ENCODE data around the gene ARSG.
"Not testable (repeated sequence)": the region's sequence is repeated elsewhere in the genome, so short reads cannot be mapped to it uniquely, and the experiment has no call there.

The ARSG gene

DNA sequence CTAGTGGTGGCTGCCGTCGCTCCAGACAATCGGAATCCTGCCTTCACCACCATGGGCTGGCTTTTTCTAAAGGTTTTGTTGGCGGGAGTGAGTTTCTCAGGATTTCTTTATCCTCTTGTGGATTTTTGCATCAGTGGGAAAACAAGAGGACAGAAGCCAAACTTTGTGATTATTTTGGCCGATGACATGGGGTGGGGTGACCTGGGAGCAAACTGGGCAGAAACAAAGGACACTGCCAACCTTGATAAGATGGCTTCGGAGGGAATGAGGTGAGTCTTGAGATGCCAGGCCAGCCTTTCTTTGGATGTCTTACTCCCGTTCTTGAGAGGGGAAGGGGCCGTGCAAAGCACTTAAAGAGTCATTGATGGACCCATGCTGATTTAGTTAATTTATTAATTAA lies 16.1 kb downstream of the ARSG start:
- no peak for DNase-seq

DNA sequence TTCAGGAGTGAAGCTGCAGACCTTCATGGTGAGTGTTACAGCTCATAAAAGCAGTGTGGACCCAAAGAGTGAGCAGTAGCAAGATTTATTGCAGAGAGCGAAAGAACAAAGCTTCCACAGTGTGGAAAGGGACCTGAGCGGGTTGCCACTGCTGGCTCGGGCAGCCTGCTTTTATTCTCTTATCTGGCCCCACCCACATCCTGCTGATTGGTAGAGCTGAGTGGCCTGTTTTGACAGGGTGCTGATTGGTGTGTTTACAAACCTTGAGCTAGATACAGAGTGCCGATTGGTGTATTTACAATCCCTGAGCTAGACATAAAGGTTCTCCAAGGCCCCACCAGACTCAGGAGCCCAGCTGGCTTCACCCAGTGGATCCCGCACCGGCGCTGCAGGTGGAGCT lies 17.2 kb downstream of the ARSG start:
- not testable (repeated sequence) for DNase-seq

DNA sequence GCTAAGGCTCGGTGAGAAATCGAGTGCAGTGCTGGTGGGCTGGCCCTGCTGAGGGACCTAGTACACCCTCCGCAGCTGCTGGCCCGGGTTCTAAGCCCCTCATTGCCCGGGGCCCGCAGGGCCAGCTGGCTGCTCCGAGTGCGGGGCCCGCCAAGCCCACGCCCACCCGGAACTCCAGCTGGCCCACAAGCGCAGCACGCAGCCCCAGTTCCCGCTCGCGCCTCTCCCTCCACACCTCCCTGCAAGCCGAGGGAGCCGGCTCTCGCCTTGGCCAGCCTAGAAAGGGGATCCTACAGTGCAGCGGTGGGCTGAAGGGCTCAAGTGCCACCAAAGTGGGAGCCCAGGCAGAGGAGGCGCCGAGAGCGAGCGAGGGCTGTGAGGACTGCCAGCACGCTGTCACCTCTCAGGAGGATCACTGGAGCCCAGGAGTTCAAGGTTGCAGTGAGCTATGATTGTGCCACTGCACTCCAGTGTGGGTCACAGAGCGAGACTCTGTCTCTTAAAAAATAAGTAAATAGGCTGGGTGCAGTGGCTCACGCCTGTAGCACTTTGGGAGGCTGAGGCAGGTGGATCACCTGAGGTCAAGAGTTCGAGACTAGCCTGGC lies 17.9 kb downstream of the ARSG start:
- not testable (repeated sequence) for DNase-seq

DNA sequence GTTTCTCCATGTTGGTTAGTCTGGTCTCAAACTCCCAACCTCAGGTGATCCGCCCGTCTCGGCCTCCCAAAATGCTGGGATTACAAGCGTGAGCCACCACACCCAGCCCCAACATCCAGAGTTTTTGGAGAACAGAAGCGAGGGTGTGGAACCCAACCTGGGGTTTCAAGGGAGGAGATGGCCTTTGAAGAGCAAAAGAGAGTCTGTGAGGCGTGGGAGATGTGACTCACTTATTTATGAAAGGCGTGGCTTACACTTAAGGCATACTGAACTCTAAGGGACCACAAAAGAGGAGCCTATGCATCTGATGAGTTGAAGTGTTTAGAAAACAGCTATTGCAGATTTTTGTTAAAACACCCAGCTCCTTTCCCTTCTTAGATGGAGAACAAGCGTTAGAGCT lies 18.9 kb downstream of the ARSG start:
- no peak for DNase-seq

DNA sequence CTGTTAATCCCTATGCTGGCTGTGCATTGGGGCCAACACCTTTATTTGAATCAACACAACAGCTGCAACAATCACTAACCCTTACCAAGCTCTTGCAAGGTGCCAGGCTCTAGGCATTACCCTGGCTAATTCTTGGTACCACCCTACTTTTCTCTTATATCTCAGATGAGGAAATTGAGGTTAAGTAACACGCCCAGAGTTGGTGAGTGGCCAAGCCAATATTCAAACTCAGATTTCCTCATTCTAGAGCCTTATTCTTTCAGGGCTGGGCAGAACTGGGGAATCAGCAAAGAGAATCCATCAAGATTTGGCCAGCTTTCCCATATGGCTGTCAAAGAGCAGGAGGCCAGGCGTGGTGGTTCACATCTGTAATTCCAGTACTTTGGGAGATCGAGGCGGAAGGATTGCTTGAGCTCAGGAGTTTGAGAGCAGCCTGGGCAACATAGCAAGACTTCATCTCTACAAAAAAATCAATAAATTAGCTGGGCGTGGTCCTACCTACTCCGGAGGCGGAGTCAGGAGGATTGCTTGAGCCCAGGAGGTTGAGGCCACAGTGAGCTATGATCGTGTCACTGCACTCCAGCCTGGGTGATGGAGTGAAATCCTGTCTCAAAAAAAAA lies 23.7 kb downstream of the ARSG start:
- DNase-seq: no peak

DNA sequence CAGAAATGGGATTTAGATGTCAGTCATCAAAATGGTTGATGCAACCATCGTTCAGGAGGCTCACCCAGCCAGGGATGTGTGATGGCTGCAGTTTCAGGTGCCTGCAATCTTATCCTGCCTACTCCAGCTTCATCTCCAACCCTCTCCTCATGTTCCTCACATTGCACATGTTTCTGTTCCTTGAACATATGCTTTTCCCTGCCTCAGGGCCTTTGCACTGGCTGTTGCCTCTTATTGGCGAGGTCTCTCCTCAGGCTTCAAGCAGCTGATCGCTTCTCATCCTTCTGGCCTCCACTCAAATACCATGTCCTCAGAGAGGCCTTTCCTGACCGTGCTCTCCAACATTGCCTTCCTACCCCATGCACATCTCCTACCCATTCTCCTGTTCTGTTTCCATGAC lies 24.6 kb downstream of the ARSG start:
- no peak for DNase-seq

DNA sequence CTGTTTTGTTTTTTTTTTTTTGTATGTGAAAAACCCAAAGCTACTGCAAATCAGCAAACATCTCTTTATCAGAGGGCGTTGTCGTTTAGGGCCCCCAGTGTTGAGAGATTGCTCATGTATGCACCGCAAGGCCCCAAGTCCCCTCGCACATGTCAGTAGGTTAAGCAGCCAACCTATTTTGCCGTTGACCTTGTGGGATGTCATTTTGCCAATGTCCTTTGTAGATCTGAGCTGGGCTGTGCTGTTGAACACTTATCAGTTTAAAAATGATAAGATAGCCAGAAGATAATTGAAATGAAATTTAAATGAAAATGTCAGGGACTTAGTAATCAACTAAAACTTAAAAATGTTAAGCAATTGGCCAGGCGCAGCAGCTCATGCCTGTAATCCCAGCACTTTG lies 26.2 kb downstream of the ARSG start:
- DNase-seq: no peak

DNA sequence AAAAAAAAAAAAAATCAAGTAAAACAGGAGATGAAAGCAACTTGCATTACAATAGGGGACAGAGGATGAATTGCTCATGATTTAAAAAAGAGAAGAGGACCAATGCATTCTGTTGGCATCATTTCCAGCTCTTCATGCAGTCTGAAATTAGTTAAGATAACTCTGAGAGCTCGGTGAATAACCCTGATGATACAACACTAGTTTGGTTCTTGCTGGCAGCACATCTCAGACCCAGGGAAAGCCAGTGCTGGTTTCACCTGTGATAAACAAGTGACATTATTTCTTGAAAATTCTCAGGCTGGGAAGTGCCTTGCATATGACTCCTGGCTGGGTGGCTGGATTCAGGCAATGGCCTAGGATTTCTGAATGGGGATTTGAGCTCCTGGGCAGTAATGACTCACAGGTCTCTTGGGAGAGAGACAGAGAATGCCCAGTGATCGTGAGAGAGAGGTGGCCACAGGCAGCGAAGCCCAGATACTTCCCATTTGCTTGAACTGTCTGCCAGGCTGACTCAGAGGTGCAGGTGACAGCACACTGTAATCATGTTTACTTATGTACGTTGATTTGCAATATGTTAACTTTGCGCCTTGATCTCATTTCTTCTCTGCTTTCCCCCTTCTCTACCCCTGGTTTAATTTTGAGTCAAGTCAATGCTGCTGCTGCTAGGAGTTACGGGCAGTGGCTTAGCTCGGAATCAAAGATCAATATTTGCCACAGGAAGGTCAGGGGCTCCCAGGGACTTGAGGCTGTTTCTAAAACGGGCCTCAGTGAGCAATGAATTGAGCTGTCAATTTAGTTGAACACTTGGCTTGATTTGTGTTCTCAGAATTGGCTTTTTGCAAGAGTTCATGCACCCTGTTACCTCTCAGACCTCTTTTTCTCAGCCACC lies 27.1 kb downstream of the ARSG start:
- no peak for DNase-seq

DNA sequence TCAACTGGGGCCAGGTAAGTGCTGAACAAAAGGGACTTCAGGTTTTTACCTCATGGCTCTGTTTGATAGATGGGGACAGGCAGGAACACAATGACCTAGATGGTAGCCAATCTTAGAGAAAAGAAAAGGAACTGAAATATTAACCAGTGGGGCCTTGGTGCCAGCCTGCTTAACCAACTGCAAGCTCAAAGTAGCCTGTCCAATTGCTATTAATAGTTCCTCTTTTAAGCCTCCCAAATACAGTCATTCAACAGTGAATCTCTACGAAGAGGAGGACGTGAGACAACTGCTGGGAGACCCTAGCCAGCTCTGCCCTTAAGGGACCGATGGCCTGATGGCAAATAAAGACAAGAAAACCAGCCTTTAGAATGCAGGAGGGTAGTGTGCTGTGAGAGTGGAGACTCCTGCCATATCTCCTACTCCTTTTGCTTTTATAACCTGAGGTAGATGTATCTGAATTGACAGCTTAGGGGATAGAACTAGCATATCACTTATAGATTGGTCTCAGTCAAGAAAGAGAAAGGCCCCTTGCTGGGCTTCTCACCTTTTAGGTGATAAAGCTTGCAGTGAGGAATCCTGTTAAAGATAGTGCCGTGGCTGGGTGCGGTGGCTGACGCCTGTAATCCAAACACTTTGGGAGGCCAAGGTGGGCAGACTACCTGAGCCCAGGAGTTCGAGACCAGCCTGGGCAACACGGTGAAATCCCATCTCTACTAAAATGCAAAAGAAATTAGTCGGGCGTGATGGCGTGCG lies 28.3 kb downstream of the ARSG start:
- DNase-seq: no peak

DNA sequence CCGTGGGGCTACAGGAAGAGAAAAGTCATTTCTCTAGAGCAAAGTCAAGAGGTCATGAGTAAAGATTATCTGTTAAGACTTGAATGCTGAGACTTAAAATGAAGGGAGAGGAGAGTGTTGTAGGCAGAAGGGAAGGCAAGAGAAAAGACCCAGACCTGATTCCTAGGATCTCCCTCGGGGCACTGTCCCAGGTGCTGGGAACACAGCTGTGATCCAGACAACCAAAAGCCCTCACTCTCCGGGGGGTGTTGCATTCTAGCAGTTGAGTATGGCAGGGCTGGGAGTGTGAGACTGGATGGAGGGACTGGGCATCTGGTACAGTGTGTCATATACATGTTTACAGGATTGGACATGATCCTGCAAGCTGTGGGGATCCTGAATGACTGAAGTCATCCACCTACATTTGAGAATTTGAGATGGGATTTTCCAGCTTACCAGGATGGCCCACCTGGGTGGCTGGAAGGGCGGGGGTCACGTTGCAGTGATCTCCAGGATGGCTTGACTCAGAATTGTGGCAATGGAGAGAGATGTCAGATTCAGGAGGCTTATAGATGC lies 29.1 kb downstream of the ARSG start:
- peak; percentile 67 for DNase-seq

DNA sequence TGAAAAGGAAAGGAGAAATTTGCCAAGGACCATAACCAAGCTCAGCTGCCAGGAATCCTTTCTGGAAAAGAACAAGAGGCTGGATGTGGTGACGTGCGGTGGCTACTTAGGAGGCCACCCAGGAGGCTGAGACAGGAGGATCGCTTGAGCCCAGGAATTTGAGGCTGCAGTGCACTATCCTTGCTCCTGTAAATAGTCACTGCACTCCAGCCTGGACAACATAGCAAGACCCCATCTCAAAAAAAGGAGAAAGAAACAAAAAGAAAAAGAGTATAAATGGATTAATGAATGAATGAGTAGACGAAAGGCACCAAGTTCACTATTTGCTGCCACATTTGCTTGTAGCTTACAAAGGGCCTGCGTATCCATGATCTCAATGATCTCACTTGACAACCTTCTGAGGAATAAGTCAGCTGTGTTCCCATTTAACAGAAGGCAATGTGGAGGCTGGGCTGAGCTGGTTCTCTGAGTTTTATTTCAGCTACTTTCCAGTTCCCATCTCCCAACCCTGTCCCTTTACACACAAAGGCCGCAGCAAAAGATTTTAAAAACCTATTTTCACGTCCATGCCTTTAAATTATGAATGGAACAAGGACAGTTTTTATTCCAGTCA lies 29.8 kb downstream of the ARSG start:
- no peak for DNase-seq

DNA sequence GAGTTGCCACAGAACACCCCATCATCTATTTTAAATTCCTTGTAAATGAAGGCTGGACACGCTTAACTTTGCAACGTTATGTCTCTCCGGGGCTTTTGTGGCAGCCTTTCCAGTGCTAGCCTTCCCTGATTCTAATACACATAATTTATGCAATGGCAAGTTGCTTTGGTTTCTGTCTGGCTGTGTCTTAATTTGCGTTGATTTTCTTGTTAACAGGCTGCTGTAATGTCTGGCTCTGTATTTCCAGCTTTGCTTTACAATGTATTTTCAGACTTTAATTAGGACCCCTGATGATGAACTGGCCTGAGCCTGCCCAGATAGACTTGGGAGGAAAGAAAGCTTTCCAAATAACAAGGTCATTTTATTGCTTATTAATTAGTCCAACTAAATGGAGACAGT lies 30.3 kb downstream of the ARSG start:
- DNase-seq: no peak

DNA sequence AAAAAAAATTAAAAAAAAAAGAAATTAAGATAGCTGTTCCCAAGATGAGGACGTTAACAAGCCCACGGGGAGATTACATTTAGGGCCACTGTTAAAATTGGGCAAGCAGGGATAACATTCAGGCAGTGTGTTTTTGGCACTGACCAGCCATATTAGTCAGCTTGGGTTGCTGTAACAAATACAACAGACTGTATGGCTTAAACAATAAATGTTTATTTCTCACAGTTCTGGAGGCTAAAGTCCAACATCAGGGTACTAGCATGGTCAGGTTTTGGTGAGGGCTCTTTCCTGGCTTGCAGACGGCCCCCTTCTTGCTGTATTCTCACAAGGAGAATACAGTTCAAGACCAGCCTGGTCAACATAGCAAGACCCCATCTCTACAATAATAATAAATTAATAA lies 31.3 kb downstream of the ARSG start:
- no peak for DNase-seq

DNA sequence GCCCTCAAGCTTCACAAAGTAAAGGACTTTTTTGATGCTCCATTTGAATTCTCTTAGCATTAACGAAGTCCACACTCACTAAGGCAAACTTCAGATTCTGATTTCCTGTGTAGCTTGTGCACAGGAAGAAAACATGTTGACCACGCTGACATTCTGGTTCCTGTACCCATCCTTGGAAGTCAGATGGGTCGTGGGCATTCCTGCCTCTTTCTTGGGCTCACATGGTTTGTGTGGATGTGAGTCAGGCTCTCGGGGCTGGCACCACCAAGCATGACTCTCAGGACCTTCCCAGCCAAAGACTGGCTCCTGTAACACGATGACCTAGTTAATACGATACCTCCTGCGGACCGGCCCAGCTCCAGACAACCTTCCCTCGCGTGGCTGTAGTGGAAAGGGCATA lies 32.8 kb downstream of the ARSG start:
- no peak for DNase-seq

DNA sequence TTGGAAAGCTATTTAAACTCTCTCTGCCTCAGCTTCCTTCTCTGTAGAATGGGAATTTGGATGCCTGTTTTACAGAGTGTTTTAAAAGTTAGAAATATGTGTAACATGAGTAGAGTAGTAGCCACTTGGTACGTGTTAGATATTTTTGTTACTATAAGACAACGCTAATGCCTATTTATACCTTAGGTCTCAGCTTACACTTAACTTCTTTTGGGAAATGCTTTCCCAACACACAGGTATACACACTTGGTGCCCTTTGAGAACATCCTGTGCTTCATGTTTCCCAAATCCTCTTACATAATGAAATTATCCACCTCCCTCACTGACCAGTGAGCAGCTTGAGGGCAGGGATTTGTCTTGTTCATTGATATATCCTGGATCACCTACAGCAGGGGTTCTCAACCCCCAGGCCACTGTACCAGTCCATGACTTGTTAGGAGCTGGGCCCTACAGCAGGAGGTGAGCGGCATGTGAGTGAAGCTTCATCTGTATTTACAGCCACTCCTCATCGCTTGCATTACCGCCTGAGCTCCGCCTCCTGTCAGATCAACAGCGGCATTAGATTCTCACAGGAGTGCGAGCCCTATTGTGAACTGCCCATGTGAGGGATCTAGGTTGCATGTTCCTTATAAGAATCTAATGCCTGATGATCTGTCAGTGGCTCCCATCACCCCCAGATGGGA lies 33.5 kb downstream of the ARSG start:
- DNase-seq: no peak

DNA sequence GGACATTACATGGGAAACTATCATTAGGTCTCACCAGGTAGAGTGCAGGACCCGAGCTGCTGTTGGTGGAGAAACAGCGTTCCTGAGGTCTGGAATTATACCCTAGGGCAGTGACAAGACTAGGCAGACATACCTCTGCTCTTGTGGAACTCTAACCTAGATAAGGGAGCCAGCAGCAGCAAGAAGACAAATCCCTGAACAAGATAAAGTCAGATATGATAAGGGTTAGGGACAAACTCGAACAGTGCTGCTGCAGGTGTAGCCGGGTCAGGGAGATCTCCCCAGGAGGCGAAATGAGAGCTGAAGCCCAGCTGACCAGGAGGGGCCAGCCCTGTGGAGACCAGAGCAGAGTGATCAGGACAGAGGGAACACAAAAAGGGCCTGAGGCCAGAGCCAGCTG lies 34.7 kb downstream of the ARSG start:
- DNase-seq: no peak

DNA sequence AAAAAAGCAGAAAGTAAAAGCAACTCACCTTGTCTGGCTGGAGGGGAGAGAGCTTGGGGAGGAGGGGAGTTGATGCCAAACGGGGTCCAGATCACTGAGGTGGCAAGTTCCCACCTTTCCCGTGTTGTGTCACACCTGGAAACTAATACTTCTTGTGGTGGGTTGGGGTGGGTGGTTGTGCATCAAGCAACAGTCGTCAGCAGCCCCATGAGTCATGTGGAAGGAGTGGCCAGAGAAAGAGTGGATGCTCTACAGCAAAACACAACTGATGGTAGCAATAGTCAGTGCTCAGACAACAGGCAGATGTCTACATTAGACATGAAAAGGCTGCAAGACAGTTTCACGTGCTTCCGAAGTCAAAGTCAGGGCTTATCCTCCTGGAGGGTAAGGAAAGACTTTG lies 35.4 kb downstream of the ARSG start:
- no peak for DNase-seq

DNA sequence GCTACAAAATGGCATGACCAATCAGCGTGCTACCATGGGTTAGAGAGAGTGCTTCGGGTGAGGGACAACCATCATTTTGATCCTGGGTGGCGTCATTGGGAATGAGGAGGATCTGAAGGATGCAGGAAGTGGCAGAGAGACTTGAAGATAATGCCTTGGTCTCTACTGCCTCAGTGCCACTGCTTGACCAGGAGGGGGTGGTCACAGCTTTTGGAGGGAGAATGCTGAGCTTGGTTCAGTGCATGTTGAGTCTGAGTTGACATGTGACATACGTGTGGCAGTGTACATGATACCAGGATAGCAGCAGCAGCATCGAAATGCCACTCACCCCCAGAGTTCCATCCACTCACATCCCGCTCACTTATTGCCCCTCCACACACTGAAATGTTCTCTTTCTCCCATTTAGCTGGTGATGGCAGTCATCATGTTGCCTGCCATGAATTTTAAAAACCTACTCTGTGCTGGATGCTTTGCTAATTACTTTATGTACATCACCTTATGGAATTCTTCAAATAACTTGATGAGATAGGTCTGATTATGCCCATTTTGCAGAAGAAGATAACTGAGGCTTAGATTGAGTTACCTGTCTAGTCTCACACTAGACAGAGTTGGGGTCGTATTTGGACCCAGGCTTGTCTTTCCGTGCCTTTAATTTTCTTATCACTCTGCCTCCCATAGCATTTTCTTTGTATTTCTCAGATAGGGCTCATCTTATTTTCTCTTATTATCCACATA lies 36.7 kb downstream of the ARSG start:
- no peak for DNase-seq

DNA sequence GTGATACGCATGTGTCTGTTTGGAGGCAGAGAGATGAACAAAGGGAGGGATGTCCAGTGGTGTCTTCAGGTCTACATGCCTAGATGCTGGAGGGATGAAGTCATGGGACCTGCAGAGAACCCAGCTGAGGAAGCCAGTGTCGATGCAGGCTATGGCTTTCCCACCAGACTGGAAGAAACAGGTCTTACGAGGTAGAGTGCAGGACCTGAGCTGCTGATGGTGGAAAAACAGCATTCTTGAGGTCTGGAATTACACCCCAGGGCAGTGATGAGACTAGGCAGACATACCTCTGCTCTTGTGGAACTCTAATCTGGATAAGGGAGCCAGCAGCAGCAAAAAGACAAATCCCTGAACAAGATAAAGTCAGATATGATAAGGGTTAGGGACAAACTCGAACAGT lies 37.4 kb downstream of the ARSG start:
- DNase-seq: no peak

DNA sequence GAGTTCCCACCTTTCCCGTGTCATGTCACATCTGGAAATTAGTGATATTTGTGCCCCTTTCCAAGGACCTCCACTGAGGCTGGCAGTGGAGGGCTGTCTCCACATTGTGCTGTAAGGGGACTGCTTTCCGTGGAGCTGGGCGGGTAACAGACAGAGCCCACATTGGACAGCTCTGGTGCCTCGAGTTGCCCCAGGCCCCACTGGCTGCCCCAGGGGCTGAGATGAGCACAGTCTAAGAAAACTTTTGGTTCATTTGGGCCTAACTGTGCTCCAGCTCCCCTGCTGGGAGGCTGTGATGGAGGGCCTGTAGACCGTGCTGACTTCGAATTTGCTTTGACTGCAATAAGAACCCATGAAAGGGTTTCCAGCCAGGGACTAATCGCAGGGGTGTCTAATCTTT lies 38.0 kb downstream of the ARSG start:
- no peak for DNase-seq

DNA sequence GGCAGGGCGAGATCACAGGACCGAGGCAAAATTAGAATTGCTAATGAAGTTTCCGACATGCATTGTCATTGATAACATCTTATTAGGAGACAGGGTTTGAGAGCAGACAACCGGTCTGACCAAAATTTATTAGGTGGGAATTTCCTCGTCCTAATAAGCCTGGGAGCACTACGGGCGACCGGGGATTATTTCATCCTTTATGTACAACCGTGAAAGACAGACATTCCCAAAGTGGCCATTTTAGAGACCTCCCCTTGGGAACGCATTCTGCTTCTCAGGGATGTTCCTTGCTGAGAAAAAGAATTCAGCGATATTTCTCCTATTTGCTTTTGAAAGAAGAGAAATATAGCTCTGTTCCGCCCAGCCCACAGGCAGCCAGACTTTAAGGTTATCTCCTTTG lies 40.6 kb downstream of the ARSG start:
- not testable (repeated sequence) for DNase-seq

Measured in NCI-H2171 treated with DMSO at 0.1 percent for 48 hours (cell line).